Type B pancreatic cell (in vitro differentiated cells): ENCODE results near the gene CROCC2. TPM values are rescaled to one million over a fixed set of nuclear protein-coding genes. Genes with fewer than 3 reads are reported as not detected.

Experiments used
- DNase-seq: peaks from one replicate; pipeline ENCODE4 v3.0.0; 2021; ENCODE audit warnings: mixed read lengths; ENCODE audit not compliant: unreplicated experiment; ENCODE audit errors: extremely low spot score
- H3K27ac Mint-ChIP-seq: 2 replicates; pipeline ENCODE4 v1.8.0; 2021; ENCODE audit warnings: mild to moderate bottlenecking, mixed read lengths
- H3K27me3 Mint-ChIP-seq: 2 replicates; pipeline ENCODE4 v1.8.0; 2021; ENCODE audit warnings: mixed read lengths
- H3K36me3 Mint-ChIP-seq: 2 replicates; pipeline ENCODE4 v1.8.0; 2021; ENCODE audit warnings: mixed read lengths
- H3K4me1 Mint-ChIP-seq: one replicate; pipeline ENCODE4 v1.8.0; 2021; ENCODE audit warnings: mixed read lengths; ENCODE audit not compliant: unreplicated experiment
- H3K4me3 Mint-ChIP-seq: 2 replicates; pipeline ENCODE4 v1.8.0; 2021; ENCODE audit warnings: mild to moderate bottlenecking, mixed read lengths
- H3K9me3 Mint-ChIP-seq: 2 replicates; pipeline ENCODE4 v1.8.0; 2021; ENCODE audit warnings: mixed read lengths
- total RNA-seq: library from RNA; stranded (reverse); gene quantifications from 2 replicates; pipeline ENCODE4 v1.2.1, GENCODE V29; 2021; ENCODE audit warnings: low replicate concordance
- TF ChIP-seq, protein P1 (sequence below): fragments of 200-600 bp; sonication (generic); conservative IDR thresholded peaks from 2 replicates; pipeline ENCODE4 v1.5.0; 2021; ENCODE audit warnings: antibody characterized with exemption, mild to moderate bottlenecking

Gene CROCC2
- total RNA-seq, 1 donor from 2014 or later = 0.68 TPM

DNA sequence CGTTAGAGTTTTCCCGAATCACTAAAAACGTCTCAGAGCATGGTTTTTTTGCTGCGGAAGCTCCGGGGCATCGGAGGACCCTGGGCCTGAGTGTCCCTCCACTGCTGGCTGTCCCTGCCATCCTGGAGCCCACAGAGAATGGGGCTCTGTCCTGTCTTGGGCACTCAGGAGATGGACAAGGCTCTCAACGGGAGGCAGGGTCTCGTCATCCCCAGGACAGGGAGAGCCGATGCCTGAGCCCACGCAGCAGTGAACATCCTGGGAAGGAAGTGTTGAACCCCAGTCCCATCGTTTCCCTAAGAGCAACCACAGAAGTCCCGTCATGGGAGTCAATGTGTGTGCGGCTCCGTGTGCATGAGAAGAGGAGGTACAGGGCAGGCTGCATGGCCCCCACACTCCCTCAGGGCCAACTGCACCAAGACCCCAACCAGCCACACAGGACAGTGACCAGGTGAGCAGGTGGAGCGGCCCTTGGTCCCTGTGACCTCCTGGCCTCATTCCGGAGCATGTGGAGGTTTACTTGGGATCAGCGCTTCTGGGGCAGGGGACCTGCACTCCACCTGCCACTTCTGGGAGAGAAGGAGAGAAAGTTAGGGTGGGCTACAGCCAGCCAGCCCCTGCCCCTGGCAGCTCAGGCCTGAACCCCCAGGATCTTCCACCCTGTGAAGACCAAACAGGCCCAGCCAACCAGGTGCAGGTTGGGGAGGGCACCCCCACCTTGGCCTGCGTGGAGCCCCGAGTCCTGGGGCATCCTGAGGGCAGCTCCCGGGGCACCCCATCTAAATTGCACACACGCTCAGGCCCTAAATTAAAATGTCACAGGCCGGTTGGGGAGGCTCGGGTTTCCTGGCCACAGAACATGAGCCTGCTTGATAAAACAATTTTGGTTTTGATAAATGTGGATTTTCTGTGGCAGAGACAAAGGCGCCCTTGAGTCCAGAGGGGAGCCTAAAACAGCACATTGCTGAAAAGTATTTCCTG lies 89.2 kb downstream of the CROCC2 start:
- Mint-ChIP-seq H3K4me3 (peak overlapping the region; percentile 63), H3K9me3 (no peaks in the 10 kb centered on the region), H3K27me3 (peaks cover 8% of the 10 kb centered on the region), H3K4me1 (peaks cover 28% of the 10 kb centered on the region), H3K27ac (no peak overlapping the region), H3K36me3 (no peaks in the 10 kb centered on the region)
- peak; percentile 64 for DNase-seq
- TF ChIP-seq, protein P1, sequence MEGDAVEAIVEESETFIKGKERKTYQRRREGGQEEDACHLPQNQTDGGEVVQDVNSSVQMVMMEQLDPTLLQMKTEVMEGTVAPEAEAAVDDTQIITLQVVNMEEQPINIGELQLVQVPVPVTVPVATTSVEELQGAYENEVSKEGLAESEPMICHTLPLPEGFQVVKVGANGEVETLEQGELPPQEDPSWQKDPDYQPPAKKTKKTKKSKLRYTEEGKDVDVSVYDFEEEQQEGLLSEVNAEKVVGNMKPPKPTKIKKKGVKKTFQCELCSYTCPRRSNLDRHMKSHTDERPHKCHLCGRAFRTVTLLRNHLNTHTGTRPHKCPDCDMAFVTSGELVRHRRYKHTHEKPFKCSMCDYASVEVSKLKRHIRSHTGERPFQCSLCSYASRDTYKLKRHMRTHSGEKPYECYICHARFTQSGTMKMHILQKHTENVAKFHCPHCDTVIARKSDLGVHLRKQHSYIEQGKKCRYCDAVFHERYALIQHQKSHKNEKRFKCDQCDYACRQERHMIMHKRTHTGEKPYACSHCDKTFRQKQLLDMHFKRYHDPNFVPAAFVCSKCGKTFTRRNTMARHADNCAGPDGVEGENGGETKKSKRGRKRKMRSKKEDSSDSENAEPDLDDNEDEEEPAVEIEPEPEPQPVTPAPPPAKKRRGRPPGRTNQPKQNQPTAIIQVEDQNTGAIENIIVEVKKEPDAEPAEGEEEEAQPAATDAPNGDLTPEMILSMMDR = no peak

DNA sequence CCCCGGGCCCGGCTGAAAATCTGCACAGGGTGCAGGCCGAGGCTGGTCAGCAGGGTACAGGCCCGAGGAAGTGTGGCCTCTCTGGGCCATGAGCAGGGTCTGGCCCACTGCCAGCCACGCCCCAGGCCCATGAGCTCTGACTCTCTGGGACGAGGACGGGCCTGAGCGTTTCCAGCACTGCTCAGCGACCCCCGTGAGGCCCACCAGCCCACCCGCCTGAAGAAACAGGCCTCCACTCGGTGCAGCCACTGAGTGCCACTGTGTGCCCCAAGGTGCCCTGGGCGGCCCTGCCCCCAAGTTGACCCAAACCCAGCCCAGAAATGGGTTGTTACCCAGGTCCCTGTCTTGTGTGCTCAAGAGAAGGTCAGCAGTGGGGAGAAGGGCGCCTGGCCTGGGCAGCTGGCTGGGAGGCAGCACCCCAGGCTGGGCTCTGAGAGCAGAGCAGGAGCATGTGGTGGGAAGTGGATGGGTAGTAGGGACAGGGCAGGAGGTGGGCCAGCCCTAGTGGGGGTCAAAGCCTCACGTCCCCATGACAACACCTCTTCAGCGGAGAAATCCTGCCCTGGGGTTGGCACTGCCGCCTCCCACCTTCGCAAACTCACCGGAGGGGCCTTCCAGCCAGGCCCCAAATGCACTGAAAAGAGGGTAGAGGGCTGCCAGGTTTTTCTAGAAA lies 90.2 kb downstream of the CROCC2 start:
- H3K4me3 Mint-ChIP-seq = peak overlapping the region; percentile 49
- TF ChIP-seq, protein P1 = no peak
- H3K36me3 Mint-ChIP-seq = peaks cover 6% of the 10 kb centered on the region
- no peak overlapping the region for H3K27ac Mint-ChIP-seq
- no peaks in the 10 kb centered on the region for H3K9me3 Mint-ChIP-seq
- peak; percentile 65 for DNase-seq
- peaks cover 36% of the 10 kb centered on the region for H3K4me1 Mint-ChIP-seq
- peaks cover 15% of the 10 kb centered on the region for H3K27me3 Mint-ChIP-seq

- DNase-seq = no peak
- peaks cover 40% of the 10 kb centered on the region for H3K4me1 Mint-ChIP-seq
- H3K4me3 Mint-ChIP-seq = peak overlapping the region; percentile 83
- peaks cover 17% of the 10 kb centered on the region for H3K27me3 Mint-ChIP-seq
- H3K9me3 Mint-ChIP-seq = no peaks in the 10 kb centered on the region
- peaks cover 8% of the 10 kb centered on the region for H3K36me3 Mint-ChIP-seq
- TF ChIP-seq, protein P1 = no peak
- H3K27ac Mint-ChIP-seq = no peak overlapping the region
Observed at GRCh38 chr2:240996834-240997140, 90.7 kb downstream of the CROCC2 start.

DNA sequence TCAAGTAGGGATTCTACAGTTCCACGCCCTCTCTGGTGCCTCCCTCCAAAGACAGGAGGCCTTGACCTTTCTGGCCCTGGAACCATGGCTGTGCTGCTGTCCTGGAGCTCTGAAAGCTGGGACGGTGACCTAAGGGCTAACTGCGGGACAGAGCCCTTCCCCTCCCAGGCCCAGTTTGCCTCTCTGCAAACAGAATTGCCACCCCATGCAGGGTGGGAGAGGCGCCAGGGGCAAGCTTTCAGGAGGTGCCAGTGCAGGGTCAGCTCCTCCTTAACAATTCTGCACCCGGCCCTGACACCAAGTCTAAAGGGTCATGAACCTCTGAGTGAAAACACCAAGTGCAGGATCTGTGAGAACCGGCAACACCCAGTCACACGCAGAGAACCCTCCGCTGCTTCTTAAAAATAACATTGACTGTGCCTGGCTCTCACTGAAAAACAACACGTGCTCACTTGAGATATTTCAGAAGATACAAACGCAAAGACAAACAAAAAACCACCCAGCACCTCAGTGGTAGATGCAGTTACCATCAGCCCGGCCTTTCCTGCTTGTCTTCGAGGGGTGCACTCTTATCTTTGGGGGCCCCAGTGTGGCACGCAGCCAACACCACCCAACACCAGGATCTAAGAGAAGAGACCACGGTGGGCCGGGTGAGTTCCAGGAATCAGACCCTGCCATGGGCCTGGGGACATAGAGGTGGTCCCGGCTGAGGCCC lies 91.2 kb downstream of the CROCC2 start:
- H3K9me3 Mint-ChIP-seq = no peaks in the 10 kb centered on the region
- TF ChIP-seq, protein P1 = no peak
- peak overlapping the region; percentile 75 for H3K27ac Mint-ChIP-seq
- H3K4me1 Mint-ChIP-seq = peaks cover 40% of the 10 kb centered on the region
- peaks cover 17% of the 10 kb centered on the region for H3K27me3 Mint-ChIP-seq
- peak overlapping the region; percentile 83 for H3K4me3 Mint-ChIP-seq
- peak; percentile 64 for DNase-seq
- peaks cover 8% of the 10 kb centered on the region for H3K36me3 Mint-ChIP-seq

DNA sequence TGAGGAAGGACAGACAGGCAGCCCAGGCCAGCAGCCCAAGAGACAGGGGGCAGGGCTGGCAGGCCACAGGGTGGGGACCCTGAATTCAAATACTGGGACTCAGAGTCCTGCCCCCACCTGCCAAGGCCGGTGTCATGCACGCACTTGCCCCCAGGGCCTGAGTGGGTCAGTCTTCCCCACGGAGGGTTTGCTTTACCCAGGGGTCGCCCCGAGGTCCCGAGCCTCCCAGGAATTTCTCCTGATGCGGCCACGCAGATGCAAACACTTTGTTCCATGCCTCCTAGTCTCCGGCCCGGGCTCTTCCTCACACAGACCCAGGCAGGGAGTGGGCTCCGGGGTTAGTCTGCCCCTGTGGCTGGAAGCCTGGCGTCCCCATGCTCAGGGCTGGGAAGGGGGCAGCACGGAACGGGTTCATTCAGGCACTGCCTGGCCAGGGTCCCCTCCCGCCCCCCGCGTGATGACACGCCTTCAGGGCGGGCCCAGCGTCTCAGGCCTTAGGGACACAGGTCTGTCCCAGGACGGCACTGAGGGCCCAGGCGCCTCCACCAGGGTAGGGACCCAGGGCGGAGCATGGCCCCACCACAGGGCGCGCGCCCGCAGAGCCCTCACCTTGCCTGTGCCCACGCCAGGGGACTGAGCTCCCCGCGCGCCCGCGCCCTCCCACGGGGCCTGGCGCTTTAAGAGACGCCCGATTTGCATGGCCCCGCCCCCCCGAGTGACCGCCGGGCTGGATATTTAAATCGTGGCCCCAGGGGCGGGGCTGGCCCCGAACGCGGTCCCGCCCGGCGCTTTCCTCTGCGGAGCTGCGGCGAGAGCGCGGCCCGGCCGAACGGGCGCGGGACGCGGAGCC lies 91.9 kb downstream of the CROCC2 start, which contains the start of gene SNED1:
TSS of gene SNED1 (plus strand) at position 763 of the 850 bp plus-strand sequence. CDS start 220 bp downstream, outside the sequence.
- H3K27me3 Mint-ChIP-seq = peaks cover 17% of the 10 kb centered on the region
- peaks cover 8% of the 10 kb centered on the region for H3K36me3 Mint-ChIP-seq
- H3K27ac Mint-ChIP-seq = peak within 1 kb of the TSS; percentile 75
- TF ChIP-seq, protein P1 = no peak
- peaks cover 40% of the 10 kb centered on the region for H3K4me1 Mint-ChIP-seq
- no peaks in the 10 kb centered on the region for H3K9me3 Mint-ChIP-seq
- peak within 1 kb of the TSS; percentile 89 for H3K4me3 Mint-ChIP-seq
- peak; percentile 85 for DNase-seq
